Gastrocnemius medialis (tissue), 4 donors: Measurements from ENCODE around the gene HSDL2.

Experiments used
- POLR2A ChIP-seq, 2 donors: fragments of 450-650 bp; IDR thresholded peaks; one replicate each; pipeline ENCODE4 v1.6.1; 2017; ENCODE audit warnings: antibody characterized with exemption in 2 of 2, mild to moderate bottlenecking in 2 of 2, moderate library complexity in 2 of 2
- TF ChIP-seq, protein P1 (sequence below), 5 experiments: fragments of 450-650 bp in 3 of 5; fragments of 200-600 bp in 2 of 5; sonication (generic) in 2 of 5; IDR thresholded peaks in 4 of 5; conservative IDR thresholded peaks in 1 of 5; 1 replicate in 4 of 5; 2 replicates in 1 of 5; pipeline ENCODE4 v1.5.1; 2016 to 2019; ENCODE audit warnings: antibody characterized with exemption in 5 of 5, mild to moderate bottlenecking in 3 of 5, moderate library complexity in 3 of 5

DNA sequence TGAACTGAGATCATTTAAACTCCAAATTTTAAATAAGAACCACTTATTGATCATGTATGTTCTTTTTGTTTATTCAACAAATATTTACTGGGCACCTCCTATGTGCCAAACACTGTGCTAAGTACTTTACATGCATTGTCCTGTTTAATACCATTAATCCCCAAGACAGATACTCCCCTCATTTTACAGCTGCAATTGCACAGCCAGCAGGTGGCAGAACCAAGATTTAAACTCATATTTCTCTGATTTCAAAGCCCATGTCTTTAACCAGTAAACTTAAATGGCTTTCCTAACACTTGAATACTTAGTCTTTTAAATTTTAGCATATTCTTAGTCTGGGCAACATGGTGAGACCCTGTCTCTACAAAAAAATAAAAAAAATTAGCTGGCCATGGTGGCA lies 63.3 kb downstream of the HSDL2 start:
- TF ChIP-seq, protein P1, sequence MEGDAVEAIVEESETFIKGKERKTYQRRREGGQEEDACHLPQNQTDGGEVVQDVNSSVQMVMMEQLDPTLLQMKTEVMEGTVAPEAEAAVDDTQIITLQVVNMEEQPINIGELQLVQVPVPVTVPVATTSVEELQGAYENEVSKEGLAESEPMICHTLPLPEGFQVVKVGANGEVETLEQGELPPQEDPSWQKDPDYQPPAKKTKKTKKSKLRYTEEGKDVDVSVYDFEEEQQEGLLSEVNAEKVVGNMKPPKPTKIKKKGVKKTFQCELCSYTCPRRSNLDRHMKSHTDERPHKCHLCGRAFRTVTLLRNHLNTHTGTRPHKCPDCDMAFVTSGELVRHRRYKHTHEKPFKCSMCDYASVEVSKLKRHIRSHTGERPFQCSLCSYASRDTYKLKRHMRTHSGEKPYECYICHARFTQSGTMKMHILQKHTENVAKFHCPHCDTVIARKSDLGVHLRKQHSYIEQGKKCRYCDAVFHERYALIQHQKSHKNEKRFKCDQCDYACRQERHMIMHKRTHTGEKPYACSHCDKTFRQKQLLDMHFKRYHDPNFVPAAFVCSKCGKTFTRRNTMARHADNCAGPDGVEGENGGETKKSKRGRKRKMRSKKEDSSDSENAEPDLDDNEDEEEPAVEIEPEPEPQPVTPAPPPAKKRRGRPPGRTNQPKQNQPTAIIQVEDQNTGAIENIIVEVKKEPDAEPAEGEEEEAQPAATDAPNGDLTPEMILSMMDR (IDR thresholded peaks at IDR 0.05 in 4 of 5, conservative IDR thresholded peaks at IDR 0.05 in 1 of 5) = peak in 1 of 5 experiments; percentile 29
- no peak for TF ChIP-seq POLR2A (IDR thresholded peaks at IDR 0.05)
